ENCODE results near the gene C19orf44.
"Not testable (repeated sequence)": the region's sequence is repeated elsewhere in the genome, so short reads cannot be mapped to it uniquely, and the experiment has no call there.

C19orf44 gene

GRCh38 chr19:16541526-16542044, 45.4 kb downstream of the C19orf44 start:
- no peak for DNase-seq

DNA sequence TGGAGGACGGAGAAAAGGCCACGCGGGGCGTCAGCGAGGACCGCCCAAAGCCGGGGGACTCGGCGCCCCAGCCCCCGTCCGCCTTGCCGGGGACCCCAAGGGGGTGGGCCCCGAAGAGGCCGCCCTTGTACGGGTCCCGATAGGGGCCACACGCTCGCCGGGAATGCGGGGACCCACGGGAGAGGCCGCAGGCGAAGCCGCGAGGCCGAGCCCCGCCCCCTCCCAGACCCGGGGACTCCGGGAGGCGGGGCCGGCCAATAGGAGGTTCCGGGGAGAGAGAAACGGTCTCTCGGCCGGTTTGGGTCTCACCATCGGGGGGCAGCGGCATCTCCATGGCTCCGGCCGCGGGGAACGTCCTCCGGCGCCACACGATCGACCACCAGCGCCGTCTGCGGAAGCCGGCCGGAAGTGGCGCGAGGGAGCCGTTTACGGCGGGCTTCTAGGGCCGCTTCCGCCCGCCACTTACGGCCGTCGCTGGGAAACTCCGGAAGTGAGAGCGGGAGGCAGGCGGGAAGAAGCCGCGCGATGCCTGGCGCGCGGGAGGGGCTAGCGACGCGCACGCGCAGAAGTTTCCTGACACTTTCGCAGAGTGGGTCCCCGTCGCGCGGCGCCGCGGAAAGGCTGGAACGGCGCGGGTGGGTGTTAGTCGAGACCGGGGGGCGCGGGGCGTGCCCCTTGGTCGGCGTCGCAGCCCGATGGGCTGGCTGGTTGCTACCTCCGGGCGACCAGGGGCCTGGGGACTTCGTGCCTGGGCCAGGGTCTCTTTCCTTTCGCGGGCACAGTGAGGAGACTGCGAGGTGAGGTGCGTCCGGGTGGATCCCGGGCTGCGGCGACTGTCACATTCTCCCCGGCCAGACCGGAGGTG, 46.1 kb downstream of the C19orf44 start, which contains the start of gene CHERP:
Gene CHERP, minus strand, starts transcription at position 393 of the 865 bp plus-strand sequence. Its CDS starts 59 bp downstream, at position 334.
- DNase-seq = peak; percentile 95

GRCh38 chr19:16542910-16543472, 46.8 kb downstream of the C19orf44 start:
- DNase-seq = no peak

DNA sequence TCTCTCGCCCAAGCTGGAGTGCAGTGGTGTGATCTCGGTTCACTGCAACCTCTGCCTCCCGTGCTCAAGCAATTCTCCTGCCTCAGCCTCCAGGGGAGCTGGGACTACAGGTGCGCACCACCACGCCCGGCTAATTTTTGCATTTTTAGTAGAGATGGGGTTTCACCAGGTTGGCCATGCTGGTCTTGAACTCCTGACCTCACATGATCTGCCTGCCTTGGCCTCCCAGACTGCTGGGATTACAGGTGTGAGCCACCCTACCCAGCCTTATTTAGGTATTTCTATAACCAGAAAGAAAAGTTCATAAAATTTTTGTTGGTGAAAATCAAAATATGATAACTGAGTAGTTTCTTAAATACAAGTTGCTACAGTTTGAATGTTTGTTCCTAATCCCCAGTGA, 47.5 kb downstream of the C19orf44 start:
- not testable (repeated sequence) for DNase-seq

DNA sequence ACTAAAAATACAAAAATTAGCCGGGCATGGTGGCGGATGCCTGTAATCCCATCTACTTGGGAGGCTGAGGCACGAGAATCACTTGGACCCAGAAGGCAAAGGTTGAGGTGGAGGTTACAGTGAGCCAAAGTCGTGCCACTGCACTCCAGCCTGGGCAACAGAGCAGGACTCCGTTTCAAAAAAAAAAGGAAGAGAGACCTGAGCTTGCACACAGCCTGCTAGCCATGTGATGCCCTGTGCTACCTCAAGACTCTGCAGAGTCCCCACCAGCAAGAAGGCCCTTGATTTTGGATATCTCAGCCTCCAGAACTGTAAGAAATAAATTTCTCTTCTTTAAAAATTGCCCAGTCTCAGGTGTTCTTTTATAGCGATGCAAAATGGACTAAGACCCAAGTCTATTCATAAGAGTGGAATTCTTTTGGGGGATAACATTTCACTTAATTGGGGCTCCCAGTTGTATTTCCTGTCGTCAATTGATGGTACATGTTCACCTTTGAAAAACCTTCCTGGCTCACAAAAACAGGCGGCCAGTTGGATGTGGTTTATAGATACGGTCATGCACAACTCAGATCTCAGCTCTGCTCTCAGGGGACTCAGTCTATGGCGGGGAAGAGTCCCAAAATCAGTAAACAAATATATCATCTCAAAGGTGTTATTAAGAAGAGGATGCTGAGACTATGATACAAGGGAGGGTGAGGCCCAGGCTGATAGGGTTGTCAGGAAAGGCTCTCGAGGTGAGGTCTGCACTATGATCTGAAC, 48.5 kb downstream of the C19orf44 start:
- DNase-seq = no peak

DNA sequence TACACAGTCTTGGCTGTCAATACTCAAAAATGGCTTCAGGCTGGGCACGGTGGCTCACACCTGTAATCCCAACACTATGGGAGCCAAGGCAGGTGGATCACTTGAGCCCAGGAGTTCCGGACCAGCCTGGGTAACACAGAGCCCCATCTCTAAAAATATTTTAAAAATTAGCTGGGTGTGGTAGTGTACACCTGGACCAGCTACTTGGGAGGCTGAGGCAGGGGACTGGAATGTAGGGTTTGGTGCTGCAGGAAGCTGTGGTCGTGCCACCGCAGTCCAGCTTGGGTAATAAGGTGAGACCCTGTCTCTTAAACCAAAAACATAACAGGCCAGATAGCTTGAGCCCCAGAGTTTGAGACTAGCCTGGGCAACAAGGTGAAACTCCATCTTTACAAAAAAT, 52.8 kb downstream of the C19orf44 start:
- DNase-seq = no peak

DNA sequence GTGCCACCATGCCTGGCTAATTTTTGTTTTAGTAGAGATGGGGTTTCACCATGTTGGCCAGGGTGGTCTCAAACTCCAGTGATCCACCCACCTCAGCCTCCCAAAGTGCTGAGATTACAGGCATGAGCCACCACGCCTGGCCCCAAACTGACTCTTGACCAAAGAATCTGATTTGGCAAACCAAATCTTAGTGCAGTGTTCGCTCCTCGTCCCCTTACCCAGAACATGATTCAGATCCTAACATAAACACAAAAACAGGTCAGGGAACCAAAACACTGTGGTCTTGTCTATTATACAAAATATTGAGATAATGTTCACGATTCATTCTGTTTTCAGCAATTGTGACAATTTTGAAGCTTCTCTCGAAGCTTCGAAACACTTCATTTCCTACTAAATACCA, 55.7 kb downstream of the C19orf44 start:
- DNase-seq = not testable (repeated sequence)

GRCh38 chr19:16554776-16555175, 58.6 kb downstream of the C19orf44 start:
- no peak for DNase-seq

- DNase-seq = no peak
Measured at GRCh38 chr19:16559780-16560276, 63.6 kb downstream of the C19orf44 start.

DNA sequence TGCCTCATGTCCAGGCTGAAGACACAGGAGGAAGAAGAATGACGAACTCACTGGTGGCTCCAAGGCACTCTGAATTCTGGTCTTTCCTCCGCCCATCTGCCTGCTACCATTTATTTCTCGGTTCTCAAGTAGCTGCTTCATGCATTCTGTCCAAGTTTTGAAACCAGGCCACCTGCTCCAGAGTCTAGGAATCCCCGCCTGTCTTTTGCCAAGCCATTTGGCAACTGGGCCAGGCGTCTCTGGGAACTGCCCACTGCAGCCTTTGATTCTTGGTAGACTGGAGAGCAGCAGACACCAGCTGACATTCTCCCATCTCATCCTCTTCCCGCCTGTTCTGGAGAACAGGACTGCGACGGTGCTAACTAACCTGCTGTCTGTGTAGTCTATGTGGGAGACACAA, 65.2 kb downstream of the C19orf44 start:
- no peak for DNase-seq

- no peak for DNase-seq
Measured at GRCh38 chr19:16562608-16563025, 66.4 kb downstream of the C19orf44 start.

DNA sequence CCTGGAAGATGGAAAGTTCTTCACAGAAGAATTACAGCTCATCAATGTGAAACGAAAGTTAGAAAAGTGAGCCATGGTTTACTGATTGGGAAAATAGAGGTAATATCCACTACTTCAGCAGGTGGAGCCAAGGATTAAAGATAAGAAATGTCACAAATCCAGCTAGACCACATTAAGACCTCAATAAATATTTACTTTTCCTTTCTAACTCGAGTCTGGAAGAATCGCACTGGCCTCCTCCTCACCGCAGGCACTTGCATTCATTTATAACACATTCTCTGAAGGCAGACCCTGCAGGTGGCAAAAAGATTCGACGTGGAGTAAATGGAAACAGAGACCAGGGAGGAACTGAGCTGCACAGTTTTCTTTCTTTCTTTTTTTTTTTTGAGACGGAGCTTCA, 68.6 kb downstream of the C19orf44 start:
- no peak for DNase-seq

DNA sequence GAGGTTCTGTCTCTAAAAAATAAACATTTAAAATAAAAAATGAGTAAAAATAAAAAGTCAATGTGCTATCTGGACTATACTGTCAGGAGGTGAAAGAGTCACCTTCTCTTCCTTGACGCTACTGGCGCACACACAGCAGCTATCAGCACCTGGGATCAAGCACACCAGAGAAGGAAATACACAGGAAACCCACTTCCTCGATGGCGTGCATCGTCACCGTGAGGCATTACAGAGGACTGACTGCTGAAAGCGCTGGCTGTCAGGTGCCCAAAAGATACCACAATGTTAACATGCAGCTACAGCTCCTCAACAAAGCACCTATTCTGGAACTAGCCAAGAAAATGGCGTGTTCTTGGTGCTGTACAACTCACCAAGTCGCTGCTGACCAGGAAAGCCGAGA, 70.0 kb downstream of the C19orf44 start:
- peak; percentile 92 for DNase-seq

GRCh38 chr19:16566702-16567101, 70.5 kb downstream of the C19orf44 start:
- DNase-seq = no peak

GRCh38 chr19:16569609-16570320, 73.6 kb downstream of the C19orf44 start:
- no peak for DNase-seq
